Activated CD4-positive, CD25-positive, alpha-beta regulatory T cell treated with anti-CD3 and anti-CD28 coated beads, Interleukin-2, amount 50 U/mL, for 72 hours (primary cell): ENCODE measurements around the gene ABCA3.

ENCODE experiments used
- DNase-seq: peaks from one replicate; pipeline ENCODE4 v3.0.0; 2021

ABCA3 gene

DNA sequence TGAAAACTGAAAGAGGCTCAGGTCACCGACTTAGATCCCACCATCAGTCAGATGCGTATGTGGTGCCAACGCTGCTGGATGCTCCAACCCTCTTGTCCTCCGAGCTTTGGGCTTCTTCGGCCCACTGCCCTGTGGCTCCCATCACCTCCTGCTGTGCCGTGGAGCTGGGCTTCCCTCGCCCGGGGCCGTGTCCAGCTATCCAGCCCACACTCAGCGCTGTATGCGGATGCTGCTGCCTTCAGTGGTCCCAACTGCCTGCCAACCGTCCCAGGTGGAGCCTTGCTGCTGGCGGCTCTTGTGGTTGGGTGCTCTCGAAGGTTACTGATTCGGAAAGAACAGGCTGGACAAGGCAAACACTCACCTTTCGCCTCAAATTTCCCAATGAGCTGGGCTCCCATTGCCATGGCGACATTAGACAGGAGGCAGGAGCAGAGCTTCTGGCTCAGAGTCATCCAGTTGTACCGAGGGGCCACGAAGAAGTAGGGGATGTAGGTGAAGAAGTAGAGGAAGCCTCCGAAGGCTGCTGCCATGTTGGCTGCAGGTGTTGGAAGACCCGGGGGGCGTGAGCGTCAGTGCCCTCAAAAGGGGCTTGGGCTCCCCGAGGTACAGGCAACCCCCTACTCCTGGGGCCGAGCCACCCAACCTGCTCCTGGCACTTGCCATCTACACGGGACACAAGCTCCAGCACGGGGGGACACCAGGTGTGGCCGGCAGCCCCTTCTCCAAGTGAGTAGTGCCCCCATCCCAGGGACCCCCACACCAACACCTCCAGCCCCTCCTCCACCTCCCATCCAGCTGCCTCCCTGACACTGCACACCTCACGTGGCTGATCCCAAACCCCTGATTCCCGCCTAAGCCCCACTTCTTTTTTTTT, 32.2 kb downstream of the ABCA3 start:
- DNase-seq = no peak

- DNase-seq = no peak
These were observed 40.7 kb downstream of the ABCA3 start for GRCh38 chr16:2299915-2300192.

DNA sequence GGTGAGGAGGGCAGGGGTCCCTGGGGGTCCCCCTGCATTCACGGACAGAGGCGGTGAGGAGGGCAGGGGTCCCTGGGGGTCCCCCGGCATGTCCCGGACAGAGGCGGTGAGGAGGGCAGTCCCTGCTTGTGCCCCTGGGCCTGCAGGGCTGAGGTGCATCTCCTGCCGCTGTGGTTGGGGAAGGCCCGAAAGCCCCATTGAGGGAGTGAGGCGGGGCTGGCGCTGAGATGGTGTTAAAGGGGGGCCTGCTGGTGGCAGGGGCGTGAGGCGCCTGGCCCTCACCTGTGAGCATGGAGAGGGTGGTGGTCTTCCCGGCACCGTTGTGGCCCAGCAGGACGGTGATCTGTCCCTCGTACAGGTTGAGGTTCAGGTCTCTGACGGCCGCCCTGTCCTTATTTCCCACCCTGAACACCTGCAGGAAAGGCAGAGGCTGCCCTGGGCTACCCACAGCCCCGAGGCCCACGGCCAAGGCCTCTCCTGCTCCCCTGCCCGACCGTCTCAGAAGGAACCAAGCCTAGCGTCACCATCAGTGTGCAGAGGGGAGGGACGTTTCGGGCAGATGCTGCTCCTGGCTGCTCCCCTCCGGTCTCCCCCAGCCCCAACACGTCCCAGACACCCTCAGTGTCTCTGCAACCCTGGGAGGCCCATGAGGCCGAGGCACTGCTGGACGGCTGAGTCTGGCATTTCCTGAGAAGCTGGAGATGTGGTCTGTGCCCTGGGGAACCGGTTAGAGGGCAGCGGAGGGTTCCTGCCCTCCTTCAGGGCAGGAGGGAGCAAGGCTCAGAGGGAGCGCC, 41.2 kb downstream of the ABCA3 start:
- no peak for DNase-seq

- no peak for DNase-seq
These were observed 41.9 kb downstream of the ABCA3 start for GRCh38 chr16:2298621-2299020.

DNA sequence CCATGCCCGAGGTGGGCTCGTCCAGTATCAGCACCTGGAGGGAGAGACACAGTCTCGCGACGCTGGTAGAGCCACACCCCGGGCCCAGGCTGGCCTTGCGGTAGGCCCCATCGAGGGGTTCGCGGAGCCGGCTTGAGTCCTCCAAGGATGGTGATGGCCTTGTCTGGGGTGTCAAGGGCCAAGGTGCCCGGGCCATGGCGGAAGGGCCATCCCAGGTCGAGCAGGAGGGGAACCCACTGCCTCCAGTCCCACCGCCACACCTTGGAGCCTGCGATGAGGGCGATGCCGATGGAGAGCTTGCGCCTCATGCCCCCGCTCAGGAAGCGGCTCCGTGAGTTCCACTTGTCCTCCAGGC, 43.0 kb downstream of the ABCA3 start:
- DNase-seq = no peak

DNA sequence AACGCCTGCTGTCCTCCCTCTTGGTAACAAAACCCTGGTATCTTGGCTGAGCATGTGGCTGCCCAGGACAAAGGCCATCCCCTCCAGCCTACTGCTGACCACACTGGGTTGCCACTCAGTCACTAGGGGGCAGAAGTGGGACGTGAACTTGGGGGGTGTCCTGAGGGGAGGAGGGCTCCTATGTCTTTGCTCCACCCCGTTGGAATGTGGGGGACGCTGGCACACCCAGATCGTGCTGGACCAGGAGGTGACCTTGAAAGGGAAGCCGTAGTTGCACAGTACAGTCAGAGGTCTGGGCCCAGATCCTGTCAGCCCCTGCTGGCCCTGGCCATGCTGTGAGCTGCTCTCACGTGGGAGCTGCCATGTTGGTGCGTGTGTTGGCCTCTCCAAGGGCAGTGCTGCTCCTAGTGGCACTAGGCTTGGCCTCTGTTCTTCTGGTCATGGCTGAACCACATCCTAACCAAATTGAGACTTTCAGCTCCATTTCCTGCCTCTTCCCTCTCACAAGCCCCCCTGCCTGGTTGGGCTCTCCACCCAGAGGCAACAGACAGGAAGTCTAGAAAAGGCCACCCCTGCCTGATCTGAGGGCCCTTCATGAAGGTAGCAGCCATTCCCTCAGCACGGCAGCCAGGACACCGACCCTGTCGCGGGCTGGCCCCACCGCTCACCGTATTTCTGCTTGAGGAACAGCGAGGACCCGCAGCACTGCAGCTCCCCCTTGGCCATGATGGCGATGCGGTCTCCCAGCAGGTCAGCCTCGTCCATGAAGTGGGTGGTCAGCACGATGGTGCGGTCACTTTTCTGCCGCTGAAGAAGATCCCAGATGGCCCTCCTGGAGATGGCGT, 43.6 kb downstream of the ABCA3 start:
- no peak for DNase-seq

- DNase-seq = no peak
These were observed 45.3 kb downstream of the ABCA3 start for GRCh38 chr16:2295056-2295798.

- DNase-seq = no peak
These were observed 48.3 kb downstream of the ABCA3 start for GRCh38 chr16:2292221-2292620.

DNA sequence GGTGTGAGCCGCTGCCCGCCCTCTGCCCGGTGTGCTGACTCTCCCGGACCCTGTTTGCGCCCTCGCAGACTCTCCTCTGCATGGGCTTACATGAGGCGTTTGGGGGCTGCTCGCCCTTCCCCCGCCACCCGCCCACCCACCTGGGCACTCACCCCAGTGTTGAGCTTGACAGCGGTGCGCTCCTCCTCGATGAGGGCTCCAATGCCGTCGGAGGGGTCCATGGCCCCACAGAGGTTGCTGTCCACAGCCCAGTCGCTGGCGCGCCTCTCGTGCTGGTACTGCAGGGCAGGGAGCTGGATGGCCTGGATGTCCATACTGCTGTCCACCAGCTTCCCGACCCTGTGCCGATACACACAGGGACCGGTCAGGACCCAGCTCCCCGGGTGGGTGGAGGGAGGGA, 51.2 kb downstream of the ABCA3 start:
- no peak for DNase-seq

DNA sequence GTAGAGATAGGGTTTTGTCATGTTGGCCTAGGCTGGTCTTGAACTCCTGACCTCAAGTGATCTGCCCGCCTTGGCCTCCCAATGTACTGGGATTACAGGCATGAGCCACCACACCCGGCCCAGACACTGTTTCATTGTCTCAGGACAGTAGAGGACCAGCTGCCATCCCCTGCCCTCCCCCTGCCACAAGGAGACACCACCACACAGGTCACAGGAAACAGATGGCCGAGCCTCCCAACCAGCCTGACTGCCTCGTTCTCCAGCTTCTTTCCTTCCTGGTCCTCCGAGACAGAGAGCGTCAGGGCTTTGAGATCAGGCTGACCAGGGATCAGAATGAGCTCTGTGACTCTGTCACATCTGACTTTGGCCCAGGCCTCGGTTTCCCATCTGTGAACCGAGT, 51.8 kb downstream of the ABCA3 start:
- no peak for DNase-seq

DNA sequence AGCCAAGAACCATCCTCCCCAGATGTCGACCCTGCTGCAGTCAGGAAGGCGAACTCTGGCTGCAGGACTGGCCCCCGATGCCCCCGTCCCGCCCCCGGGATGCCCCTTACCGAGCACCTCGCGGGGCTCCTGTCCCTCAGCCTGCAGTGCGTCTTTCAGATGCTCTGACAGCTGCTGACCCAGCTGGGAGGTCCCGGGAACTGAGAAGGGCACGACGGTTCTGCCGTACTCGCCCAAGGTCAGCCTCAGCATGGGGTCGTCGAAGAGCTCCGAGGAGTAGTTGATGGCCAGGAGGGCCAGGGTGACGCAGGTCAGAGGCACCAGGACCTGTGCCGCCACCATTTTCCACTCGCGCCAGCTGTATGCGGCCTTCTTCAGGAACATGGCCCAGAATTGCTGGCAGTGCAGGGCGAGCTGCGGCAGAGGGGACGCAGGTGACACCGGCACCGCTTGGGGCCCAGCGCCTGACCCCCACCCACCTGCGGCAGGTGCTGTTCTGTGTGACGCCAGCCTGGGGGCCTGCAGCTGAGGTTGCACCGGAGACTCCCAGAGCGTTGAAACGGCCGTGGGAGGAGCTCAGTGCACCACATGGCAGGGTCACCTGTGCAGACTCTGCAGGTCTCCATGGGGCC, 52.5 kb downstream of the ABCA3 start:
- no peak for DNase-seq

DNA sequence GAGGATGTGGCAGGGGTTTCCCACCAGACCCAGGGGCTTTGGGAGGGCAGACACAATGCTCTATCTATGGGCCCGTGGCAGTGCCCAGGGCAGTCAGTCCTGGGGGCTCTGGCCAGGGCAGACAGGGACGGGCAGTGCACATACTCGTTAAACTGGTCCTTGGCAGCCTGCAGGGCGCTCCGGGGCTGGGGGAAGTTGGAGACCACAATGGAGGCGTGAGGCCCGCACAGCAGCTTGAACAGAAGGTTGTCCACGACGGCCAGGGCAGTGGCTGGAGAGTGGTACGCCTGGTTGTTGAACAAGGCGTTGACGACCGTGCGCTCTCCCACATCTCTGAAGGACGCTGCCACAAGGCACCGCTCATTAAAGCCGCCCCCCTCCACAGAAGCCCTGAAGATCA, 54.0 kb downstream of the ABCA3 start:
- DNase-seq = no peak

DNA sequence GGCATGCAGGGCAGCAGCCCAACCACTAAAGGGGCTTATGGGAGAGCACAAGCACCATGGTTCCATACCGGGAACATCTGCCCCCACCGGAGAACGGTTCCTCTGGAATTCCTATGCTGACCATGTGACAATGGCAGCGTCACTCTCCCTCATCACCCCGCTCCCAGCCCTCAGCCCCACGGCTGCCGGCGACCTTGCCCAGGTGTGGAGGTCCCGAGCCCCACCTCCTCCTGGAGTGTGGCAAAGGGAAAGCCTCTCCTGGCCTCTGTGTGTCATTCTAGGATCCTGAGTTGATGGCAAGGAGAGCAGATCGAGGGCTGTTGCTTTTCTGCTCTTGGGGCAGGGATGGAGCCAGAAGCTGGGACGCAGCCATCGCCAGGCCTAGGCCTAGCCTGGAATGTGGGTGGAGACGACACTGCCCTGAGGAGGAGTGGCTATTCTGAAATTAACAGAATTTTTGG, 54.8 kb downstream of the ABCA3 start:
- no peak for DNase-seq

GRCh38 chr16:2284797-2285576, 55.5 kb downstream of the ABCA3 start:
- DNase-seq = no peak

DNA sequence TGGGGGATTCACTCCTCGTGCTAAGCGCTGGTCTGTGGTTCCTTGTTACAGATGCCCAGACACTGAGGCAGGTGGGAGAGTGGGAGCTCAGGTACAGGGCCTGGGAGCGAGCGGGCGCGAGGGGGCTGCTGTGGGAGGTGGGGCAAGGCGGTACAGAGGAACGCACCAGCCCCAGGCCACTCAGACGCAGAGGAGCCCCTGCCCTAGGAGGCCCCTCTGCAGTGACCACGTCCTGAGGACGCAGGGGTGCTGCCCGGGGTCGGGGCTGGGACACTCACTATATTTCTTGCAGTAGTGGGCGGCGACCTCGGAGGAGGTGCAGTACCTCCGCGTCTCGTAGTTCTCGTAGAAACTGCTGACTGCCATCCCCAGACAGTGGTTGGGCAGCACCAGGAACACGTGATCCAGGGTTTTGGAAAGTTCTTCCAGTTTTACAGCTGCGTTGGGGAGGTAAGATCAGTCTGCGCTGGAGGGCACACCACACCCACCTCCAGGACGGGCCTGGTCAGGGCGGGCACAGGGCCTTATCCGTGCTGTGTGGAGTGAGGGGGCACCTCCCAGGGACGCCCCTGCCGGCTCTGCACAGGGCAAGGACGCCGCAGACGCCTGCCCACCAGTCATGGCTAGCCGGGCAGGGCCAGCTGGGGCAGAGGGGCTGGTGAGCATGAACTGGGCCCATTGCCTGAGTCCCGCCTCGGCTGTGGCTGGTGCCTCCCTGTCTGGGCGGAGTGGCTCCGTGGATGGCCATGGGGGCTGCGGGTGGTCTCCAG, 56.3 kb downstream of the ABCA3 start:
- no peak for DNase-seq

DNA sequence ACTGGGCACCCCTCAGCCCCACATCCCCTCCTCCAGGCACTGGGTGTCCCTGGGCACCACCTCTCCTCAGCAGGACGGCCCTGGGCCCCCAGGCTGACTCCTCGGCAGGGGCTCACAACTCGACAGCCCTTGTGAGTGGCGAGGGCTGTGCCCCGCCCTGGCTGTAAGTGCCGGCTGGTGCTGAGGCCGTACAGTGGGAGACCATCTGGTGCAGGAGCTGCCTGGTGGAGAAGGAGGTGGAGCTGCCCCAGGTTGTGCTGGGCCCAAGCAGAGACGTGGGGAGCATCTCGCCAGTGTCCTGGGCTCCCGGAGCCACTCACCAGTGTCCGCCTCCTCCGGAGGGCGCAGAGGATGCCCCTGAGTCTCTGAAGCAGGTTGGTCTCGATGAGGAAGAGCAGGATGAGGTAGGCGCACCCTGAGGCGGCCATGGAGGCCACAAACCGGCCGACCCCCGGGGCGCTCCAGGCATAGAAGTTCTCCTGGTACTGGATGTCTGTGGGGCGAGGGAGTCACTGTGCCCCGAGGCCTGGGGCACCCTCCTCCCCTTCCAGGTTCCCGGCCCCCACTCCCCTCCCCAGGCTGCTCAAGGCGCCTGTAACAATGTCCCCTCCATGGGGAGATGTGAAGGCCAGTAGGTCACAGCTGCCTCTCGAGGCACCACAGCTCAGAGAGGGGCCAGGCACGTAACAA, 57.5 kb downstream of the ABCA3 start:
- no peak for DNase-seq

DNA sequence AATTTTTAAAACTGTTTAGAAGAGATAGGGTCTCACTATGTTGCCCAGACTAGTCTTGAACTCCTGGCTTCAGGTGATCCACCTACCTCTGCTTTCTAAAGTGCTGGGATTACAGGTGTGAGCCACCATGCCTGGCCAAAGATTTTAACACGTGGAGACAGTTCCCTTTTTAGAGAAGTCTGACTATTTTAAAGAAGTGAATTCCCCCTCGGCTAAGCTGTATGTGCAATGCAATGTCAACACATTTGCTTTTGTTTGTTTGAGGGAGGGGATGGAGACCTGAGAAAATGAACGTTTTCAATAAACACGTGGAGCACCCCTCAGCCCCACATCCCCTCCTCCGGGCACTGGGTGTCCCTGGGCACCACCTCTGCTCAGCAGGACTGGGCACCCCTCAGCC, 58.3 kb downstream of the ABCA3 start:
- no peak for DNase-seq

- DNase-seq = no peak
These were observed 59.5 kb downstream of the ABCA3 start for GRCh38 chr16:2280981-2281542.

DNA sequence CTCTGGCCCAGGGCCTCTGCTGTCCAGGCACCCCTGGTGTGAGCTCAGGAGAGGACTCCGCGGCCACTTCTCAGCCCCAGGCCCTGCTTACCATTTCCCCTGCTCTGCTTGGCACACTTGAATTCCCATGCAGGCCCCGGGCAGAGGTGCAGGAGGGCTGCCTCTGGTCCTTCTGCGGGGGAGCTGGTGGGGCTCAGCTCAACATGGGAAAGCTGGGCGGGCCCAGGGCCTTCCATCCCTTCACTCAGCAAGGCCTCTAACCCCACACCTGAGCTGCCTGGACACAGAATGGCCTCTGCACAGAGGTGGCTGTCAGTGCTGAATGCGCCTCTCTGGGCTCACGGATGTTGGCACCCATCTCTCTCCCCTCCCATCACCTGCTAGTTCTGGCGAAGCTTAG, 60.1 kb downstream of the ABCA3 start:
- DNase-seq = no peak
